HG02623 (cell line): ENCODE measurements around the gene PCDHGA9.
A peak's percentile ranks its signal among the peaks of the same experiment; 100 is the strongest.
"Not testable (repeated sequence)": the region's sequence is repeated elsewhere in the genome, so short reads cannot be mapped to it uniquely, and the experiment has no call there.

Experiments used
- ATAC-seq: cut with Tn5 transposase; IDR thresholded peaks from one replicate; pipeline ENCODE4 v1.9.1; 2021; ENCODE audit warnings: moderate library complexity; ENCODE audit not compliant: unreplicated experiment

PCDHGA9 gene

DNA sequence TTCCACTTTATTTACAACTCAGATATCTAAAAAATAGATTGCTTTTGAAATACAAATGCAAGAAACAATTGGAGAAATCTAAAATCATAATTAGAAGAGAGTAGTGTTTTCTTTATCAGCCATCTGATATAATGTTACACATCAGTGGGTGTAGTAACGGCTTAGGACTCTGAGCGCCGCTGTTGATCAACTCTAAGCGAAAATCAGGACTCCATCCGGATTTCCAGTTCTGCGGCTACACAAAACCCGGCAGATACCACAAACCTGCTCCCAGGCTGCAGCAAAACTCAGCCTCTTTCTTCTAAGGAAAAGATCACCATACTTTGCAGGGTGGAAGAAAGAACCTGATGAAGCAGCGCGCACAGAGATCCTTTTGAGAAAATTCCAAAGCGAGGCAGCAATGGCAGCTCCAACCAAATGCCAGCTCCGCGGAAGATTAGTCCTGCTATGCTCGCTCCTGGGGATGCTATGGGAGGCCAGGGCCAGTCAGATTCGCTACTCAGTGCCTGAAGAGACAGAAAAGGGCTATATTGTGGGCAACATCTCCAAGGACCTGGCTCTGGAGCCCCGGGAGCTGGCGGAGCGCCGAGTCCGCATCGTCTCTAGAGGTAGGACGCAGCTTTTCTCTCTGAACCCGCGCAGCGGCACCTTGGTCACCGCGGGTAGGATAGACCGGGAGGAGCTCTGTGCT lies at the start of gene PCDHGA9:
Gene PCDHGA9 (plus strand): TSS at position 226 of the 691 bp plus-strand sequence. CDS start 175 bp downstream, at position 401.
- ATAC-seq: no peak

DNA sequence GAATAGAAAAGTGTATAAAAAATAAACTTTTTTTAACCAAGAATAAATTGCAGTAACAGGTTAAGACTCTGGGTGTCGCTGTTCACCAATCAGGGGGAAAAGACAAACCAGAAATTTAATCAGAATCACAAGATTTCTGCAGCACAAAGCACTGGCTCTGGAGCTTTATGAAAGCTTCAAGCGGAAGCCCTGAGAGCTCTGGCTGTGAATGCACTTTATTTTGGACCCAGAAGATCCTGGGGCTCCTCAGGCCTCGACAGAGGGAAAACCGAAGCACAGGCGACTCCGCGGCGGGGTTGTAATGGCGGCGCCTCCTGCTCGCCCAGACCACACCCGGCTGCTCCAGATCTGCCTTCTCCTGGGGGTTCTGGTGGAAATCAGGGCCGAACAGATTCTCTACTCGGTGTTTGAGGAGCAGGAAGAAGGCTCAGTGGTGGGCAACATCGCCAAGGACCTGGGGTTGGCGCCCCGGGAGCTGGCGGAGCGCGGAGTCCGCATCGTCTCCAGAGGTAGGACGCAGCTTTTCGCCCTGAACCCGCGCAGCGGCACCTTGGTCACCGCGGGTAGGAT lies 47.6 kb upstream of the PCDHGA9 start, which contains the start of gene PCDHGA4:
Gene PCDHGA4 (plus strand): TSS at position 122 of the 570 bp plus-strand sequence. CDS start 87 bp downstream, at position 209.
- ATAC-seq: no peak

DNA sequence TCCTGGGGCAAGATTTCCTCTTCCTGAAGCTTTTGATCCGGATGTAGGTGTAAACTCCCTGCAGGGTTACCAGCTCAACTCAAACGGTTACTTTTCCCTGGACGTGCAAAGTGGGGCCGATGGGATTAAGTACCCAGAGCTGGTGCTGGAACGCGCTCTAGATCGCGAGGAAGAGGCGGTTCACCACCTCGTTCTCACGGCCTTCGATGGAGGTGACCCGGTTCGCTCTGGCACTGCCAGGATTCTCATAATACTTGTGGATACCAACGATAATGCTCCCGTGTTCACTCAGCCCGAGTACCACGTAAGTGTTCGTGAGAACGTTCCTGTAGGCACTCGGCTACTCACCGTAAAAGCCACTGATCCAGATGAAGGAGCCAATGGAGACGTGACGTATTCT lies 46.9 kb upstream of the PCDHGA9 start:
- ATAC-seq: no peak

DNA sequence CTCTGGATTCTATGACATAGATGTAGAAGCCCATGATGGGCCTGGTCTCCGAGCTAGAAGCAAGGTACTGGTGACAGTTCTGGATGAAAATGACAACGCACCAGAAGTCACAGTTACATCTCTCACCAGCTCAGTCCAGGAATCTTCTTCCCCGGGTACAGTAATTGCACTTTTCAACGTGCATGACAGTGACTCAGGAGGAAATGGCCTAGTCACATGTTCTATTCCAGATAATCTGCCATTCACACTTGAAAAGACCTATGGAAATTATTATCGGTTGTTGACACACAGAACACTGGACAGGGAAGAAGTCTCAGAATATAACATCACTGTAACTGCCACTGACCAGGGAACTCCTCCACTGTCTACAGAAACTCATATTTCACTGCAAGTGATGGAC lies 46.4 kb upstream of the PCDHGA9 start:
- ATAC-seq: no peak

DNA sequence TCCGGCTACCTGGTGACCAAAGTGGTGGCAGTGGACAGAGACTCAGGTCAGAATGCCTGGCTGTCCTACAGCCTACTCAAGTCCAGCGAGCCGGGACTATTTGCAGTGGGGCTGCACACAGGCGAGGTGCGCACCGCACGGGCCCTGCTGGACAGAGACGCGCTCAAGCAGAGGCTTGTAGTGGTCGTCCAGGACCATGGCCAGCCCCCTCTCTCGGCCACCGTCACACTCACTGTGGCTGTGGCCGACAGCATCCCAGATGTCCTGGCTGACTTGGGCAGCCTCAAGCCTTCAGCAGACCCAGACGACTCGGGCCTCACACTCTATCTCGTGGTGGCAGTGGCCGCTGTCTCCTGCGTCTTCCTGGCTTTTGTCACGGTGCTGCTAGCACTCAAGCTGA lies 45.6 kb upstream of the PCDHGA9 start:
- ATAC-seq: no peak

DNA sequence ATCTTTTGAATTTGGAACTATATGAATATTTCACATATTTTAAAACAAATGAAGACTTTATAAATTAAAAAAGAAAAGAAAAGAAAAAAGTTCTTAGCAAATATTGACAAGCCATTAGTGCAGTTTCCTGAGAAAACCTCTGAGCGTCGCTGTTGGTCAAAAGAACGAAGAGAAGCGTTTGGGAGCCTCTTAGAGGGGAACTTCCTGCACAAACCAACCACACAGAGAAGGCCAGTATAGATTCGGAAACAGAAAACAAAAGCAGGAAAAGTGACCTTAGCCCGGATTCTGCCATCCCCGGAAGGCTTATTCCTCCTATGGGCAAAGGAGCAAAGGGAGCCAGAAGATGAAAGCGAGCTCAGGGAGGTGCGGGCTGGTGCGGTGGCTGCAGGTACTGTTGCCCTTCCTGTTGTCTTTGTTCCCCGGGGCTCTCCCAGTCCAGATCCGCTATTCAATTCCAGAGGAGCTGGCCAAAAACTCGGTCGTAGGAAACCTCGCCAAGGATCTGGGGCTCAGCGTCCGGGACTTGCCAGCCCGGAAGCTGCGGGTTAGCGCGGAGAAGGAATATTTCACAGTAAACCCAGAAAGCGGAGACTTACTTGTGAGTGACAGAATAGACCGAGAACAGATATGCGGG lies 42.7 kb upstream of the PCDHGA9 start, which contains the start of gene PCDHGB2:
Gene PCDHGB2 (plus strand): TSS at position 205 of the 637 bp plus-strand sequence. CDS start 142 bp downstream, at position 347.
- peak; percentile 68 for ATAC-seq

DNA sequence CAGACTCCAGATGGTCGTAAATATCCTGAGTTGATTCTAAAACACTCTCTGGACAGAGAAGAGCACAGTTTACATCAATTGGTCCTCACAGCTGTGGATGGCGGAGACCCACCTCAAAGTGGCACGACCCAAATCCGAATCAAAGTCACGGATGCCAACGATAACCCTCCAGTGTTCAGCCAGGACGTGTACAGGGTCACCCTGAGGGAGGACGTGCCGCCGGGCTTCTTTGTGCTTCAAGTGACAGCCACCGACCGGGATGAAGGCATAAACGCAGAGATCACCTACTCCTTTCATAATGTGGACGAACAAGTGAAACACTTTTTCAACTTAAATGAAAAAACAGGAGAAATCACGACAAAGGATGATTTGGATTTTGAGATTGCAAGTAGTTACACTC lies 41.9 kb upstream of the PCDHGA9 start:
- no peak for ATAC-seq

DNA sequence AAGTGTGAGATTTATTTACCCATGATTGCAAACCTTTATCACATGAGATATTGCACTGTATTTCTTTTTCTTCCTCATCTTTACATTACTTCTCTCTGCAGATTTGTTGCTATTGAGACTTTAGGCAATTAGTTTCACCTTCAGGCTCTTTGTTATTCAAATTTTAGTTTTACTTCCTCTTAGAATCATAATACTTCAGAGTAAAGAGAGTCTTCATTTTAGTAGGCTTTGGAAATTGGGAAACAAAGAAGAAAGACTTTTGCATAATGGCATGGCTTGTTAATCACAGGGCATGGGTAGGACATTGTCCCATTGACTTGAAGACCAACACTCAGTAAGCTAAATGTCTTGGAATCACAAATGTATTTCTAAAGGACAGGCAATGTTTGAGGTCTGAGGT lies 39.9 kb upstream of the PCDHGA9 start:
- no peak for ATAC-seq

DNA sequence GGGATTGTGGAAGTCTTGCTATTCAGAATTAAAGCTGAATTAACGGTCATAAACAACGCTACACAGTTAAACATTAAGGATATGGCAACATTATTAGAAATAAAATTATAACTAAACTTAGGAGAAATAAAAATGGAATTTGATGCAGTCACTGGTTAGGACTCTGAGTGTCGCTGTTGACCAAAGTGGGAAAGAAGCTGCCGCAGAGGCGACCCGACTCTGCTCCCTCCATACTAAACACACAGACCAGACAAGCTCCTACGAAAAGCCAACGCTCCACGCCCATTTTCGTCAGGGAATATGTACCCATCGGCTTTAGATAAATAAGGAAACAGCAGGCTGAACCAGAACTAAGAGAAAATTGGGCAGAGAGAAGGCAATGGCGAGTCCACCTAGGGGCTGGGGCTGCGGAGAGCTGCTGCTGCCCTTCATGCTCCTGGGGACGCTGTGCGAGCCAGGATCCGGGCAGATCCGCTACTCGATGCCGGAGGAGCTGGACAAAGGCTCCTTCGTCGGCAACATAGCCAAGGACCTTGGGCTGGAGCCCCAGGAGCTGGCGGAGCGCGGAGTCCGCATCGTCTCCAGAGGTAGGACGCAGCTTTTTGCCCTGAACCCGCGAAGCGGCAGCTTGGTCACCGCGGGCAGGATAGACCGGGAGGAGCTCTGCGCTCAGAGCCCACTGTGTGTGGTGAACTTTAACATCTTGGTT lies 38.5 kb upstream of the PCDHGA9 start, which contains the start of gene PCDHGA5:
Gene PCDHGA5 (plus strand): TSS at position 211 of the 709 bp plus-strand sequence. CDS start 169 bp downstream, at position 380.
- ATAC-seq: no peak

DNA sequence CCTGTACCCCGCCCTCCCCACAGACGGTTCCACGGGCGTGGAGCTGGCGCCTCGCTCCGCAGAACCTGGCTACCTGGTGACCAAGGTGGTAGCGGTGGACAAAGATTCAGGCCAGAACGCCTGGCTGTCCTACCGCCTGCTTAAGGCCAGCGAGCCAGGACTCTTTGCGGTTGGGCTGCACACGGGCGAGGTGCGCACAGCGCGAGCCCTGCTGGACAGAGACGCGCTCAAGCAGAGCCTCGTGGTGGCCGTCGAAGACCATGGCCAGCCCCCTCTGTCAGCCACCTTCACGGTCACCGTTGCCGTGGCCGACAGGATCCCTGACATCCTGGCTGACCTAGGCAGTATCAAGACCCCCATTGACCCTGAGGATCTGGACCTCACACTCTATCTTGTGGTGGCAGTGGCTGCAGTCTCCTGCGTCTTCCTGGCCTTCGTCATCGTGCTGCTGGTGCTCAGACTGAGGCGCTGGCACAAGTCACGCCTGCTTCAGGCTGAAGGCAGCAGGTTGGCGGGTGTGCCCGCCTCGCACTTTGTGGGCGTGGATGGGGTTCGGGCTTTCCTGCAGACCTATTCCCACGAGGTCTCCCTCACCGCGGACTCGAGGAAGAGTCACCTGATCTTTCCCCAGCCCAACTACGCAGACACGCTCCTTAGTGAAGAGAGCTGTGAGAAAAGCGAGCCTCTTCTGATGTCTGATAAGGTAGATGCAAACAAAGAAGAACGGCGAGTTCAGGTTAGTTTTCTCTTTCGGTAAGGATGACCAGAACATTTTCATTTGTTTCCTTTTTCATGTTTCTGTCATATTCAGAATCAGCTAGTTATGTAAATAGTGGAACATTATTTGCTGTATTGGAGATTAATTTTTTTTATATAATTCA lies 36.3 kb upstream of the PCDHGA9 start:
- no peak for ATAC-seq

DNA sequence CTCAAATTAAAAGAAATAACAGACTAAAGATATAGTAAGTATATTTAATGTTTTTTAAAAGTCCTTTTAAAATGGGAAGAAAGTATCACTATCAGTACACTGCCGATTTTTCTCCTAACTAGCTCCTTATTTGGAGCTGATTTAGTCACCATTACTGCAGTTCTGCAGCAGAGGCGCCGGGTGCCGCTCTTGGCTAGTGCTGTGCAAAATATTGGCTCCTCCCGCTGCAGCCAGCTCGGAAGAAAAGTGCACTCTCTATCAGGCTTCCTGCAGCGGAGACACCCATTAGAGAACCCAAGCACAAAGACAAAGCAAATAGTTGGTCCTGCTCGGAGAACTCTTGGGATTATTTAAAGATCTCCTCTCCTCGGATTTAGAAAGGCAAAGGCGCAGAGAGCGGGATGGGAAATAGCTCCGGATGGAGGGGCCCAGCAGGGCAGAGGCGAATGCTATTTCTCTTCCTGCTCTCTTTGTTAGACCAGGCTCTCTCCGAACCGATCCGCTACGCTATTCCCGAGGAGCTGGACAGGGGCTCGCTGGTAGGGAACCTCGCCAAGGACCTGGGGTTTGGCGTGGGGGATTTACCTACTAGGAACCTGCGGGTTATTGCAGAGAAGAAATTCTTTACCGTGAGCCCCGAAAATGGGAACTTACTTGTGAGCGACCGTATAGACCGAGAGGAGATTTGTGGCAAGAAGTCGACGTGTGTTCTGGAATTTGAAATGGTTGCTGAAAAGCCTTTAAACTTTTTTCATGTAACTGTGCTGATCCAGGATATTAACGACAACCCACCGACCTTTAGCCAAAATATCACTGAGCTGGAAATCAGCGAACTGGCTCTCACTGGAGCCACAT lies 32.4 kb upstream of the PCDHGA9 start, which contains the start of gene PCDHGB3:
Gene PCDHGB3 (plus strand): TSS at position 249 of the 855 bp plus-strand sequence. CDS start 153 bp downstream, at position 402.
- ATAC-seq: peak; percentile 89

DNA sequence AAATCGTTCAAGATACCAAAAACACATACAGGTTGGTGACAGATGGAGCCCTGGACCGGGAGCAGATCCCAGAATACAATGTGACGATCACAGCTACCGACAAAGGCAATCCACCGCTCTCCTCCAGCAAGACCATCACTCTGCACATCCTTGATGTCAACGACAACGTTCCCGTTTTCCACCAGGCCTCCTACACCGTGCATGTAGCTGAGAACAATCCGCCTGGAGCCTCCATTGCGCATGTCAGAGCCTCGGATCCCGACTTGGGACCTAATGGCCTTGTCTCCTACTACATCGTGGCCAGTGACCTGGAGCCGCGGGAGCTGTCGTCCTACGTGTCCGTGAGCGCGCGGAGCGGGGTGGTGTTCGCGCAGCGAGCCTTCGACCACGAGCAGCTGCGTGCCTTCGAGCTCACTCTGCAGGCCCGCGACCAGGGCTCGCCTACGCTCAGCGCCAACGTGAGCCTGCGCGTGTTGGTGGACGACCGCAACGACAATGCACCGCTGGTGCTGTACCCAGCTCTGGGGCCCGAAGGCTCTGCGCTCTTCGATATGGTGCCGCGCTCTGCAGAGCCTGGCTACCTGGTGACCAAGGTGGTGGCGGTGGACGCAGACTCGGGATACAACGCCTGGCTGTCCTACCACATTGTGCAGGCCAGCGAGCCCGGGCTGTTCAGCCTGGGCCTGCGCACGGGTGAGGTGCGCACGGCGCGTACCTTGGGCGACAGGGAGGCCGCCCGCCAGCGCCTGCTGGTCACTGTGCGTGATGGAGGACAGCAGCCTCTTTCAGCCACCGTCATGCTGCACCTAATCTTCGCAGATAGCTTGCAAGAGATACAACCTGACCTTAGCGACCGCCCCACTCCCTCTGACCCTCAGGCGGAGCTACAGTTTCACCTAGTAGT lies 30.8 kb upstream of the PCDHGA9 start:
- ATAC-seq: no peak

DNA sequence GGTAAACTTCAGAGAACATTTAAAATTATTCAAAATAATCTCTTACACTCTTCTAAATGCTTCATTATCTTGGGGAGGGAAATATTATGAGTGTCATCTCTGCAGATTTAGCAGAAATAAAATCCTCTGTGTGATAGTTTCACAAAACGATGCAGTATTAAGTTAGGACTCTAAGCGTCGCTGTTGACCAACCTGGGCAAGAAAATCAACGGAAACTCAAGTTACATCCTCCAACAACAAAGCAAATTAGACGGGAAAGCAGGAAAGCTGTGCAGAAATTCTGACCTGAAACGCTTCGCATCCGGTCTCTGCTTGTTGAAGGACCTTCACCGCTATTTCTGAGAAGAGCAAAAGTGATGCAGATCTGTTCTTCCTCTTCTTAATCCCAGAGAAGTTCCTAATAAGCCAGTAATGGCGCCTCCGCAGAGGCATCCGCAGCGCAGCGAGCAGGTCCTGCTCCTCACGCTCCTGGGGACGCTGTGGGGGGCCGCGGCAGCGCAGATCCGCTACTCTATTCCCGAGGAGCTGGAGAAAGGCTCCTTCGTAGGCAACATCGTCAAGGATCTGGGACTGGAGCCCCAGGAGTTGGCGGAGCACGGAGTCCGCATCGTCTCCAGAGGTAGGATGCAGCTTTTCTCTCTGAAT lies 28.8 kb upstream of the PCDHGA9 start, which contains the start of gene PCDHGA6:
Gene PCDHGA6 (plus strand): TSS at position 219 of the 645 bp plus-strand sequence. CDS start 193 bp downstream, at position 412.
- ATAC-seq: no peak

DNA sequence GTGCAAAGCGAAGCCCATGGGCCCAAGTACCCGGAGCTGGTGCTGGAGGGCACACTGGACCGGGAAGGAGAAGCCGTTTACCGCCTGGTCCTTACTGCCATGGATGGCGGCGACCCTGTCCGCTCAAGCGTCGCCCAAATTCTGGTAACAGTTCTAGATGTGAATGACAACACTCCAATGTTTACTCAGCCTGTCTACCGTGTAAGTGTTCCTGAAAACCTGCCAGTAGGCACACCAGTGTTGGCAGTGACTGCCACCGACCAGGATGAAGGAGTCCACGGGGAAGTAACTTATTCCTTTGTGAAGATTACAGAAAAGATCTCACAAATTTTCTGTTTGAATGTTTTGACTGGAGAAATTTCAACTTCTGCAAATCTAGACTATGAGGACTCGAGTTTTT lies 28.0 kb upstream of the PCDHGA9 start:
- ATAC-seq: no peak

DNA sequence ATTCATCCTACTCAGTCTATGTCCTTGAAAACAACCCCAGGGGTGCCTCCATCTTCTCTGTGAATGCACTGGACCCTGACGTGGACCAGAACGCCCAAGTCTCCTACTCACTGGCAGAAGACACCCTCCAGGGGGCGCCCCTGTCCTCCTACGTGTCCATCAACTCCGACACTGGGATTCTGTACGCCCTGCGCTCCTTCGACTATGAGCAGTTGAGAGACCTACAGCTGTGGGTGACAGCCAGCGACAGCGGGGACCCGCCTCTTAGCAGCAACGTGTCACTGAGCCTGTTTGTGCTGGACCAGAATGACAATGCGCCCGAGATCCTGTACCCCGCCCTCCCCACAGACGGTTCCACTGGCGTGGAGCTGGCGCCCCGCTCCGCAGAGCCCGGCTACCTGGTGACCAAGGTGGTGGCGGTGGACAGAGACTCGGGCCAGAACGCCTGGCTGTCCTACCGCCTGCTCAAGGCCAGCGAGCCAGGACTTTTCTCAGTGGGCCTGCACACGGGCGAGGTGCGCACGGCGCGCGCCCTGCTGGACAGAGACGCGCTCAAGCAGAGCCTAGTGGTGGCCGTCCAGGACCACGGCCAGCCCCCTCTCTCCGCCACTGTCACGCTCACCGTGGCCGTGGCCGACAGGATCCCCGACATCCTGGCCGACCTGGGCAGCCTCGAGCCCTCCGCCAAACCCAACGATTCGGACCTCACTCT lies 27.0 kb upstream of the PCDHGA9 start:
- ATAC-seq: not testable (repeated sequence)

DNA sequence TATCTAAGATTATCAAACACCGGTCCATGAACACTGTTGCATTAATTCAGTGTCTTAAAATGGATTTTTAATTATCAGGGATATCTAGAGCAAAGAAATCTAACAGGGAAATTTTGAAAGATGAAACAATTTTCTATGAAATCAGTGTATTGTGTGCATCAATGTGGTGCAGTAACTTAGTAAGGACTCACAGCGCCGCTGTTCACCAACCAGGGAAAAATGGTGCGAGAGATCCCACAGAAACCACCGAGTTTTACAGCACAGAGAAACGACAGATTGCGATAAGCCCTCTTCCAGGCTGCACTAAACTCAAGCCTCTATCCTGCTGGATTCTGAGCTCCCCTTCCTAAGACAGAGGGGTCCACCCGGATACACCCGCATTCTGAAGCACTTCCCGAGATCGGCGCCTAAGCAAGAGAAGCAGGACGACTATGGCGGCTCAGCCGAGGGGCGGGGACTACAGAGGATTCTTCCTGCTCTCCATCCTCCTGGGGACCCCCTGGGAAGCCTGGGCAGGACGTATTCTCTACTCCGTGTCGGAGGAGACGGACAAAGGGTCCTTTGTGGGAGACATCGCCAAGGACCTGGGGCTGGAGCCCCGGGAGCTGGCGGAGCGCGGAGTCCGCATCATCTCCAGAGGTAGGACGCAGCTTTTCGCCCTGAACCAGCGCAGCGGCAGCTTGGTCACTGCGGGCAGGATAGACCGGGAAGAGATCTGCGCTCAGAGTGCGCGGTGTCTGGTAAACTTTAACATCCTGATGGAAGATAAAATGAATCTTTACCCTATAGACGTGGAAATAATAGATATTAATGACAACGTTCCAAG lies 19.9 kb upstream of the PCDHGA9 start, which contains the start of gene PCDHGA7:
Gene PCDHGA7 (plus strand): TSS at position 274 of the 826 bp plus-strand sequence. CDS start 158 bp downstream, at position 432.
- ATAC-seq: no peak
